Ramos (cell line): Measurements from ENCODE around the gene FANK1.

Source experiments
- in situ Hi-C: fragments of 300-500 bp; cut with MboI; formaldehyde crosslinking; loops from one replicate; pipeline ENCODE4 v1.14.3; 2022; ENCODE audit warnings: low sequenced_read_pairs; ENCODE audit not compliant: unreplicated experiment

Gene FANK1

DNA sequence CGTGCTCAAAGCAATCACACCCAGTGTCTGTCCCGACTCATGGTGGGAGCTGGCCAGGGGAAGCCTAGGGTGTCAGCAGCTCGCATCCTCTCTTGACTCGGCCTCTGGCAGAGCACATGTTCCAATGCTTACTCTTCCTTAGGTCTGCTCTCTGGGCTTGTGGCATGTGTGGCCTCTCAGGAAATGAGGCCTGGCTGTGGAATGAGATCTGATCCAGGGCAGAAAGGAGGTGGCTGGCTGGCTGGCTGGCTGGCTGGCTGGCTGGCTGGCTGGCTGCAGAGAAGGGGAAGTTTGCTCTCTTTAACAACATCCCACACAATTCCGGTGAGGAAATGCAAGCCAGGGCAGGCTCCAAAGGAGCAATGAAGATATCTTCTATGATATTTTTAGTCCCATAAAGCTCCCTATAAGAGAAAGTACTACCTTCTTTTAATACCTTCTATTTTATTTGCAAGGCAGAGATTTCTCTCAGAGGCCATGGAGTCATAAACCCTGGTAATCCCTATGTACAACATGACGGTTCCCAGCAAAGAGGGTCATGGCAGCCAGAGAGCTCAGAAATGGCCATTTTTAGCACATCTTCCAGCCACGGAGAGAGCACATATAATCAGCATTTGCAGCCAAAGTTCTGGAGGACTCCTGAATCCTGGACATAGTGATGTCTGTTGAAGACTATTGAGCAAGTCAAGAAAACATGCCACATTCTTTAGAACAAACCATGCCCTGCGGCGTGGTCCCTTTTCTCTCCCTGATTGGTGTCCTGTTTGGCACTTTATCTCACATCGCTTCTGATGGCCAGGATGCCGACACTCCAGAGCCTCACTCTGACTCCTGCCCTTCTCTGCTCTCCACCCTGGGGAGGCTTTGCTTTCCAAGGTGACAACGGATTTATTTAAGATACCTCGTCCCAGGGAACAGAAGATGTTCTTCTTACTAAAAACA is 153.7 kb downstream of the FANK1 start:
- in situ Hi-C loops: no loop called here

GRCh38 chr10:126052171-126052570 is 155.8 kb downstream of the FANK1 start:
- in situ Hi-C loops: no loop called here

GRCh38 chr10:126054191-126054590 is 157.8 kb downstream of the FANK1 start:
- in situ Hi-C loops: no loop called here

DNA sequence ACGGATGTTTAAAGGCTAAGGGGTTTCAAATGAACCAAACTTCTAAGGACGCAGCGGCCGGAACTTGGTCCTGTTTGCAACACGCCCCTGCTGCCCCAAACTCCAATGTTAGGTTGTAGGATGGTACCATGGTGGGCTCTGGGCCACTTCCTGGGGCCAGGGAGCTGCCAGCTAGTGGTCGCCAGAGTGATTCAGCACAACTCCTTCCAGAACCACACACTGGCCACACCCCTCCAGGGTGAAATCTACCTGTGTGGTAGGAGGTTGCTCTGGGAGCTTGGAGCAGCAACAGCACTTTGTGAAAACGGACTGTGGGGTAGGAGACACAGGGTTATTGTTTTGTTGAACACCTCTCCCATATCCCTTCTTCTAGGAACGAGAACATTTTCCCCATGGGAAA is 161.1 kb downstream of the FANK1 start:
- in situ Hi-C loops: no loop called here

GRCh38 chr10:126058104-126058503 is 161.7 kb downstream of the FANK1 start:
- in situ Hi-C loops: no loop called here

DNA sequence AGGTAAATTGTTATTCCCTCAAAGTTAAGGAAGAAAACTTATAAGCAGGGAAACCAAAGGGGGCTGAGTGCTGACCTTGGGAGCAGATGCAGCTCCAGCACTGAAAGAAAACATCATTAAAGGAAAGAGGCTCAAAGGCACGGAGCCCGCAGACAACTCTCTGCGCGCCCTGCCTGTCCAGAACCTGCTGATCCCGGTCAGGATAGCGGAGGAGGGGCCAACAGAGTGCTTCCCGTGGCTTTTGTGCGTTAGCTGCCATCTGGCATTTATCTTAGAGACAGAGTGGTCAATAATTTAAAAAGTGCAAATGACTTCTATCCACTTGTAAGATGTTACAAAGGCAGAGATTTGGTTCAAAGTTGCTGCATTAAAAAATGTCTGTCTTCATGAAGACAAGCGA is 162.1 kb downstream of the FANK1 start:
- in situ Hi-C loops: no loop called here
